ENCODE measurements around the gene GCNT4.

GCNT4 gene

DNA sequence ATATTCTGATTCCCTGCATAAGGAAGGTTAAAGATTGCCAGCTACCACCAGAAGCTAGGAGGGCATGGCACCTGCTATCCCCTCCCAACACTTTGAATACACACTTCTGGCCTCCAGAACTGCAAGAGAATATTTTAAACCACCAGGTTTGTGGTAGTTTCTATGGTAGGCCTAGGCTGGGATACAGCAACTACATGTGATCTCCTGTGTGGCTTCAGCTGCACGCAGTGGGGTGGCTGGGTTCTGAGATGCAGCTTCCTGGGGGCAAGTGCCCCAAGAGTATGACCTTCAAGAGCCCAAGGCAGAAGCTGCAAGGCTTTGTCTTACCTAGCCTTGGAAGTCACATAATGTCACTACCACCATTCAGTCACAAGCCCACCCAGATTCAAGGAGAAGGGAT, 39.6 kb downstream of the GCNT4 start:
- no peak for DNase-seq

DNA sequence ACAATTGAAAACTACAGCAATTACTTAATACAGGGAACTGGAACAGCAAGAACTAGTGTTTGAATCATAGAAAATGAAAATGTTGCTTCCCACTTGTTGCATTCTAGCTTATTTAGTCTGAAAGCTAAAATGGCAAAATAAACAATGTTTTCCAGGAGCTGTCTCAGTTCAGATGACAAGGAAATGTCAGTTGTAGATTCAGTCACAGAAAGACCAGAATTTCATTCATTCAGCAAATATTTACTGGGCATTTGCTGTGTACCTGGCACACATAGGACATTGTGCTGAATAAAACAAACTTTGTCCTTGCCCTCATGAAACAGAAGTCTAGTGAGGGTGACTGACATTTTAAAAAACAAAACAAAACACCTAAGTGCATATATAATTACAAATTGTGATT, 41.5 kb downstream of the GCNT4 start:
- no peak for DNase-seq

DNA sequence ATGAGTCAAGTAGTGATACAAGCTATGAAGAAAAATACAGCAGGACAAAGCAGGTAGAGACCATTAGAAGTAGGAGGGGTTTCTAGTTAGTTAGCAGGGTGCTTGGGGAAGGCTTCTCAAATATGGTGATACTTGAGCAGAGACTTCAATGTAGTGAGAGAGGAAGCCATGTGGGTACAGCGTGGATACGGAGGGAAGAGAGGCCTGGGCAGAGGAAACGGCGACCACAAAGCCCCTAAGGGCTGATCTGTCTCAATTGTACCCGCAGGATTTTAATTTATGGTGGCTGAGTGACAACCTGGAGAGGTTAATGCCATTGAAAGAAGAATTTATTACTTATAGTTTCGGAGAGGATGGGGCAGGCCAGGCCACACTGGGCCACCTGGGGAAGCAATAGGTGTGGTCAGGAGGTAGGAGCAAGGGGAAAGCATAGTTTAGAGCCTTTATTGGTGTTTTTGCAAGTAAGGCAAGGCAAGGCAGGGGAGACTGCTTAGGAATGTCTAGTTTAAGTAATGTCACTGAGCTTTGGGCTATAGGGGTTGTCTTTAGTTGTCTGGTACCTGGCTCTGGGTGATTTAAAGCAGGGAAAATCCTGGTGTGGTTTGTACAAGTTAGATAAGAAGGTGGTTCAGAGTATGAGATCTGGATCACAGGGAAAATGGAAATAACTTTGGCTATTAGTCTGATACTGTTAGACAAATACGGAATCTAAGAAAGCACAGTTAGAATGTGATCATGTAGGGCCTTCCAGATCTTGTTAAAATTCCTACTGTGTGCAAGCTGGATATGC, 42.6 kb downstream of the GCNT4 start:
- DNase-seq: no peak

DNA sequence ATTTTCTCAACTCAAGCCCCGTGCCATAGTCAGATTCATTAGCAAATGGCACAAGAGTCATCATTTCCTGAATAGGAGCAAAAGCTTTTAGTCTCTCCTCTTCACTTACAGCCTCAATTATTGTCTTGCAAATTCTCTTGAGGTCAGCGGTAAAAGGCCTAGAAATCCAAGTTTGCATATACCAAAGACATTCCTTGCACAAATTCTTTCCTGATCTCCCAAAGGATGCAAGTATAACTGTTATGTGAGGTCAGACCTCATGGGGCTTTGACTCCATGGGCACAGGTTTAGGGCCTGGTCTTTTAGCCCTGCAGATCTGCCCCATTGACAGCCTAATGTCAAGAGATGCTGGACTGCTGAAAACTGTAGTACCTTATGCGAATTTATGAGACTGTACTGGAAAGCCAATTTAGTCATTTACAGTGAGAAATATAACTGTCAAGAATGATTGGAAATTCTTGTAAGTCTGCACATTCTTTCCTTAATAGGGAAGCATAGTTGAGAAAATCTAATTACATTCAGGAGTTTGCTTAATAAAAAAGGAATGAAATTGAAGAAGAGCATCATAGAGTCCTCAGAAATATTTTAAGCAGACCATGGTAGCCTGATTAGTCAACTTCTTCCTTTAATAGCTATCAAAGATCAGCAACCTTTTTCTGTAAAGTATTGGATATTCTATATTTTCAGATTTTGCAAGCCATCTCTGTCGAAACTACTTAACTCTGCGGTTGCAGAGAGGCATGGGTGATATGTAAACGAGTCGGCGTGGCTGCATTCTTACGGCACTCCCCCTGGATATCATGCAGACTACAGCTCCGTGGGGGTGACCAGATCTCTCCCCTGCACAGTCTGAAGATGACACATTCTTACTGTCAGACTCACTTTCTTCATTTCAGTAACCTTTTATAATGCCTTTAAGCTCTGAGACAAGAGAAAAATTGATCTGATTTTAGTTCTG, 45.2 kb downstream of the GCNT4 start:
- DNase-seq: no peak

DNA sequence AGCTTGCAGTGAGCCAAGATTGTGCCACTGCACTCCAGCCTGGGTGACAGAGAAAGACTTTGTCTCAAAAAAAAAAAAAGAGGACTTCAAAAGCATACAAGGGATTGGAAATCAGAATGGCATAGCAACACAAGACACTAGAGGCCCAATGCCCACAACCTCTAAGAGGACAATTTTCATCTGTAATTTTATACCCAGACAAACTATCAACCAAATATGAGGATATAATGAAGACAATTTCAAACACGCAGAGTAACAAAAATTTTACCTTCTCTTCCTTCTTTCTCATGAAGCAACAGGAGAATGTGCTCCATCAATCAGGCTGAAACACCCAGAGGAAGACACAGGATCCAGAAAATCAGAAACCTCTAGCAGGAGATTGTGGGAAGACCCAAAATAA, 46.8 kb downstream of the GCNT4 start:
- no peak for DNase-seq

All from NCI-H524 (cell line).